H9 (cell line): ENCODE data around the gene EXOC2. TPM values are rescaled to one million over a fixed set of nuclear protein-coding genes. Genes with fewer than 3 reads are reported as not detected.

Experiments
- DNase-seq: peaks from one replicate; pipeline ENCODE4 v3.0.0-alpha.2; 2017
- H2AFZ ChIP-seq: one replicate; pipeline ENCODE4 v1.6.1; 2013; ENCODE audit warnings: mild to moderate bottlenecking, low read length, control low read depth, moderate library complexity
- H2AK5ac ChIP-seq: 2 replicates; pipeline ENCODE4 v1.6.1; 2013; ENCODE audit warnings: low read length, control low read depth, mixed read lengths; ENCODE audit not compliant: insufficient read length
- H2BK120ac ChIP-seq: one replicate; pipeline ENCODE4 v1.6.1; 2013; ENCODE audit warnings: low read depth, mild to moderate bottlenecking, low read length, control low read depth, inconsistent platforms; ENCODE audit not compliant: poor library complexity, severe bottlenecking
- H2BK12ac ChIP-seq: 2 replicates; pipeline ENCODE4 v1.6.1; 2013; ENCODE audit warnings: low read length, control low read depth, mixed read lengths, low read depth; ENCODE audit not compliant: insufficient read length
- H2BK15ac ChIP-seq: 2 replicates; pipeline ENCODE4 v1.6.1; 2013; ENCODE audit warnings: low read depth, low read length, control low read depth
- H2BK20ac ChIP-seq: one replicate; pipeline ENCODE4 v1.6.1; 2013; ENCODE audit warnings: low read depth, mild to moderate bottlenecking, low read length, control low read depth, inconsistent platforms; ENCODE audit not compliant: poor library complexity, severe bottlenecking
- H2BK5ac ChIP-seq: 2 replicates; pipeline ENCODE4 v1.6.1; 2013; ENCODE audit warnings: low read length, control low read depth, mixed read lengths; ENCODE audit not compliant: insufficient read length
- H3K14ac ChIP-seq: 2 replicates; pipeline ENCODE4 v1.6.1; 2013; ENCODE audit warnings: low read length, control low read depth; ENCODE audit not compliant: insufficient read depth
- H3K18ac ChIP-seq: 2 replicates; pipeline ENCODE4 v1.6.1; 2013; ENCODE audit warnings: low read depth, mild to moderate bottlenecking, mixed read lengths, low read length, control low read depth; ENCODE audit not compliant: insufficient read length
- H3K23ac ChIP-seq: 2 replicates; pipeline ENCODE4 v1.6.1; 2013; ENCODE audit warnings: low read length, control low read depth, mixed read lengths, low read depth; ENCODE audit not compliant: insufficient read length
- H3K23me2 ChIP-seq: 2 replicates; pipeline ENCODE4 v1.6.1; 2013; ENCODE audit warnings: low read depth, mild to moderate bottlenecking, mixed read lengths, low read length, control low read depth; ENCODE audit not compliant: insufficient read length, poor library complexity, severe bottlenecking
- H3K27ac ChIP-seq: 2 replicates; pipeline ENCODE4 v1.5.1; 2013; ENCODE audit warnings: low read length, control low read depth, mixed read lengths, low read depth; ENCODE audit not compliant: insufficient read length
- H3K27me3 ChIP-seq: 2 replicates; pipeline ENCODE4 v1.6.1; 2013; ENCODE audit warnings: low read length, control low read depth, inconsistent platforms; ENCODE audit not compliant: insufficient read depth
- H3K4ac ChIP-seq: 2 replicates; pipeline ENCODE4 v1.6.1; 2013; ENCODE audit warnings: low read depth, mild to moderate bottlenecking, control low read depth, inconsistent platforms, low read length, moderate library complexity
- H3K4me1 ChIP-seq: 2 replicates; pipeline ENCODE4 v1.6.1; 2013; ENCODE audit warnings: low read length, control low read depth, inconsistent platforms; ENCODE audit not compliant: insufficient read depth
- H3K4me2 ChIP-seq: 2 replicates; pipeline ENCODE4 v1.6.1; 2013; ENCODE audit warnings: low read length, control low read depth, mixed read lengths; ENCODE audit not compliant: insufficient read length, insufficient read depth
- H3K56ac ChIP-seq: 2 replicates; pipeline ENCODE4 v1.6.1; 2013; ENCODE audit warnings: low read depth, mild to moderate bottlenecking, mixed read lengths, low read length, control low read depth; ENCODE audit not compliant: insufficient read length
- H3K79me1 ChIP-seq: 2 replicates; pipeline ENCODE4 v1.6.1; 2013; ENCODE audit warnings: low read depth, mild to moderate bottlenecking, moderate library complexity, low read length, control low read depth, inconsistent platforms; ENCODE audit not compliant: insufficient read depth, poor library complexity, severe bottlenecking
- H3K79me2 ChIP-seq: 2 replicates; pipeline ENCODE4 v1.6.1; 2013; ENCODE audit warnings: low read length, control low read depth, inconsistent platforms; ENCODE audit not compliant: insufficient read depth
- H3K9ac ChIP-seq: 2 replicates; pipeline ENCODE4 v1.6.1; 2013; ENCODE audit warnings: low read length, control low read depth, mixed read lengths; ENCODE audit not compliant: insufficient read length; ENCODE audit errors: extremely low read depth
- H3K9me3 ChIP-seq: one replicate; pipeline ENCODE4 v1.6.1; 2013; ENCODE audit warnings: low read depth, low read length, inconsistent platforms; ENCODE audit not compliant: control insufficient read depth
- H3T11ph ChIP-seq: one replicate; pipeline ENCODE4 v1.6.1; 2013; ENCODE audit warnings: mild to moderate bottlenecking, low read length, control low read depth, inconsistent platforms
- H4K20me1 ChIP-seq: one replicate; pipeline ENCODE4 v1.6.1; 2013; ENCODE audit not compliant: control insufficient read depth, insufficient read length, insufficient read depth
- H4K5ac ChIP-seq: 2 replicates; pipeline ENCODE4 v1.6.1; 2013; ENCODE audit warnings: low read depth, mild to moderate bottlenecking, mixed read lengths, low read length, control low read depth; ENCODE audit not compliant: insufficient read length
- H4K8ac ChIP-seq: replicated peaks from 2 replicates; pipeline ENCODE4 v1.6.1; 2013; ENCODE audit warnings: low read length, control low read depth, mixed read lengths, low read depth; ENCODE audit not compliant: insufficient read length
- H4K91ac ChIP-seq: 2 replicates; pipeline ENCODE4 v1.6.1; 2013; ENCODE audit warnings: low read depth, mild to moderate bottlenecking, moderate library complexity, mixed read lengths, low read length, control low read depth; ENCODE audit not compliant: insufficient read length
- H3K27ac Mint-ChIP-seq, 3 experiments: 2 replicates in 2 of 3; 3 replicates in 1 of 3; pipeline ENCODE4 v1.8.0; 2020 to 2021; ENCODE audit warnings: mixed read lengths in 3 of 3, mild to moderate bottlenecking in 1 of 3, moderate library complexity in 1 of 3
- H3K27me3 Mint-ChIP-seq: 2 replicates; pipeline ENCODE4 v1.8.0; 2021; ENCODE audit warnings: low read depth, mild to moderate bottlenecking, moderate library complexity, mixed read lengths
- H3K36me3 Mint-ChIP-seq, 3 experiments: 2 replicates in 2 of 3; 3 replicates in 1 of 3; pipeline ENCODE4 v1.8.0; 2020 to 2021; ENCODE audit warnings: low read depth in 3 of 3, mixed read lengths in 3 of 3; ENCODE audit not compliant: insufficient read depth in 1 of 3
- H3K4me1 Mint-ChIP-seq, 2 experiments: 2 replicates each; pipeline ENCODE4 v1.8.0; 2020; ENCODE audit warnings: mixed read lengths in 2 of 2
- H3K4me3 Mint-ChIP-seq, 2 experiments: 2 replicates in 1 of 2; 3 replicates in 1 of 2; pipeline ENCODE4 v1.8.0; 2020 to 2021; ENCODE audit warnings: mild to moderate bottlenecking in 2 of 2, mixed read lengths in 2 of 2, moderate library complexity in 1 of 2
- H3K9me3 Mint-ChIP-seq, 2 experiments: 2 replicates in 1 of 2; 3 replicates in 1 of 2; pipeline ENCODE4 v1.8.0; 2020; ENCODE audit warnings: mild to moderate bottlenecking in 2 of 2, mixed read lengths in 2 of 2, moderate library complexity in 1 of 2
- CTCF ChIP-seq: fragments of 200-600 bp; sonication (generic); conservative IDR thresholded peaks from 3 replicates; pipeline ENCODE4 v1.8.0; 2021; ENCODE audit warnings: antibody characterized with exemption, mild to moderate bottlenecking
- WGBS: extraction: QIAGEN DNeasy Blood & Tissue Kit; methylation state at CpG from one replicate; pipeline ENCODE4 v1.1.7; 2013; ENCODE audit warnings: missing lambda C conversion rate, low lambda C conversion rate, mixed read lengths; ENCODE audit not compliant: insufficient read length; ENCODE audit errors: extremely low coverage; 5-methylcytosine and 5-hydroxymethylcytosine counted together
- total RNA-seq: library from RNA; stranded (reverse); gene quantifications from 2 replicates; pipeline ENCODE4 v1.2.1, GENCODE V29; 2021

The EXOC2 gene
- total RNA-seq, 1 experiment from 2014 or later, result 29.9 TPM

- H2BK5ac ChIP-seq, result no peak overlapping the region
- H3T11ph ChIP-seq, result no peak overlapping the region
- Mint-ChIP-seq H3K36me3 (peaks cover 10 to 18% (median 18%) of the 10 kb centered on the region in 3 experiments), H3K4me3 (no peak overlapping the region), H3K4me1 (0 out of 4 replicates have a peak, but pooled peaks cover 0 to 4% of the 10 kb centered on the region in 2 experiments), H3K9me3 (no peaks in the 10 kb centered on the region), H3K27ac (peak overlapping the region in 2 of 3 experiments; percentile 2 to 54; a peak in 3 of 7 replicates), H3K27me3 (no peaks in the 10 kb centered on the region)
- H3K9me3 ChIP-seq, result no peaks in the 10 kb centered on the region
- no peaks in the 10 kb centered on the region for H3K4me1 ChIP-seq
- H2BK20ac ChIP-seq, result no peak overlapping the region
- no peaks in the 10 kb centered on the region for H4K20me1 ChIP-seq
- H3K23ac ChIP-seq, result no peak overlapping the region
- H3K18ac ChIP-seq, result no peak overlapping the region
- no peak overlapping the region for H3K4me2 ChIP-seq
- H3K4ac ChIP-seq, result no peak overlapping the region
- TF ChIP-seq CTCF, result no peak
- no peaks in the 10 kb centered on the region for H3K23me2 ChIP-seq
- H3K14ac ChIP-seq, result no peak overlapping the region; the same call in 1 of the 2 replicates
- no peak overlapping the region for H3K27ac ChIP-seq
- H2AK5ac ChIP-seq, result no peak overlapping the region
- no peak for DNase-seq
- no peaks in the 10 kb centered on the region for H3K27me3 ChIP-seq
- no CpG with 5 or more reads among the region's 15 CpGs for WGBS
- no peak overlapping the region for H2BK12ac ChIP-seq
- H3K79me1 ChIP-seq, result no peaks in the 10 kb centered on the region
- no peak overlapping the region for H3K9ac ChIP-seq
- no peak overlapping the region for H4K91ac ChIP-seq
- no peaks in the 10 kb centered on the region for H3K79me2 ChIP-seq
- H2BK120ac ChIP-seq, result no peak overlapping the region
- H2BK15ac ChIP-seq, result no peak overlapping the region
- no peak overlapping the region for H4K5ac ChIP-seq
- H2AFZ ChIP-seq, result no peak overlapping the region
- no peak overlapping the region for H3K56ac ChIP-seq
- H4K8ac ChIP-seq, result no peak overlapping the region
Observed at GRCh38 chr6:604579-604978, 88.4 kb downstream of the EXOC2 start.
